DMS53 treated with DMSO at 0.1 percent for 48 hours (cell line): Measurements from ENCODE around the gene LRMDA.
A peak's percentile ranks its signal among the peaks of the same experiment; 100 is the strongest.
"Not testable (repeated sequence)": the region's sequence is repeated elsewhere in the genome, so short reads cannot be mapped to it uniquely, and the experiment has no call there.

Experiments
- DNase-seq: peaks from one replicate; lab custom pipeline; 2025; ENCODE audit not compliant: unreplicated experiment; lab: John Stamatoyannopoulos, UW

The LRMDA gene

GRCh38 chr10:76127984-76128589 is 696.7 kb downstream of the LRMDA start:
- no peak for DNase-seq

DNA sequence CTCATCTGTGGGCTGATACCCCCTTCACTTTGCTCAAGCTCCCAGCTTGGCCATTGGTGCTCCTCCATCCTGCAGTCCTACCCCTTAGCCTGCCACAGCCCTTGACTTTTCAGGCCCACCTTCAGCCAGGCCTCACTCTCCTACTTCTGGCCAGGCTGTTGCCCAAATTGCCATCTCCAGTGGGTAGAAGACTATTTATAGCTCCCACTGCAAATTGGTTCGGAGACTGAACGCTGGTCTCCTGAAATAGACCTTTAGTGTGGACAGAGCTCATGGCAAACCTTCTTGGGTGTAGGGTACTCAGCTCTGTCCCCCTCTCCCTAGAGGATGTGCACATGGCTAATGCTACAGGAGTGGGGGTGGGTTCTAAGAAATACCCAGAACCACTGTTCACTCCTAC is 697.8 kb downstream of the LRMDA start:
- DNase-seq, result no peak

DNA sequence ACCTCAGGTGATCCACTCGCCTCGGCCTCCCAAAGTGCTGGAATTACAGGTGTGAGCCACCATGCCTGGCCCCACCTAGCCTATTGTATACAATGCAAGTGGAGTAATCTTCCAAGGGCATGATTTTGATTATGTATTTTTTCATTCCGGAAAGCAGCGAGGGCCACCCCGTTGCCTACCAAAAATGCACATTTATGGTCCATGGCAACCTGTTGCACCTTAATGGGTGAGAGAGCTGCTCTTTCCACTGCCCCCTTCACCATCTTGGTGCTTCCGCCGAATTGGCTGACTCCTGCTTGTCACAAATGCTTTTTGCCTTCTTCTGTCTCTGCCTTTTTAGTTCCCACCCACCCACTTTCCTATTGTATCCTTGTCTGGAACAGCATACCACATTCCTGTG is 699.5 kb downstream of the LRMDA start:
- no peak for DNase-seq

- DNase-seq, result no peak
Measured at GRCh38 chr10:76133597-76134255, 702.3 kb downstream of the LRMDA start.

DNA sequence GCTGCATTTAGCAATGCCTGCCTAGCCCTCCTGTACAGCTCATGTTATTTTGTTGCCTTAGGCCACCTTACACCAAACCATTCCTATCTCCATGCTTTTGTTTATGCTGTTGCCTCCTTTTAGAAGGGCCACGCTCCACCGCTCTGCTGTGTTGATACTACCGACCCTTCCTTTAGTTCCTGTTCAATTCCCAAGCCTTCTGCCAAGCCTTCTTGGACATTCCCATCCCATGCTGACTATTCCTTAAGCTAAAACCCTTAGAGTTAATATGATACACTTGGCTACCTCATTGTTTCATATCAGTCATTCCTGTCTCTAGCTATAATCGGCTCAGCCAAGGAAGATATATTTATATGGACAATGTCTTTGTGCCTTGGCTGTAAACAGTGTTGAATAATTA is 705.5 kb downstream of the LRMDA start:
- DNase-seq, result no peak

GRCh38 chr10:76138286-76138685 is 706.9 kb downstream of the LRMDA start:
- DNase-seq, result no peak

GRCh38 chr10:76138906-76139305 is 707.5 kb downstream of the LRMDA start:
- no peak for DNase-seq

- no peak for DNase-seq
Measured at GRCh38 chr10:76139431-76139830, 708.0 kb downstream of the LRMDA start.

DNA sequence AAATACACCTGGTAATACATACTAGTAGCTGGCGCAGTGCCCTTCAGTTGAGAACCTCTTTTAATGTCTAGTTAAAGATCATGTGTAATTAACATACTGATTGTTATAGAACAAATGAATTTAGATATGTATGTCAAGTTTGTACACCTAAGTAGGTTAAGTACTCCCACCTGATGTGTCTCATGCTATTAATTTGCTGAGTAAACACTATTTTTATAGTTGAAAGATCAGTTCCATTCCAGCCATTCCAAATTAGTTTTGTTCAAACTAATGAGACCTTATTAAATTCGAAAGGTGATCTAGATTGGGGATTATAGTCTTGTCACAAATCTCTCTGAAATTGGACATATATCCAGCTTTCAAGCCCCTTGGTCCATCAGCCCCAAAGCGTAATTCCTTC is 710.0 kb downstream of the LRMDA start:
- no peak for DNase-seq

DNA sequence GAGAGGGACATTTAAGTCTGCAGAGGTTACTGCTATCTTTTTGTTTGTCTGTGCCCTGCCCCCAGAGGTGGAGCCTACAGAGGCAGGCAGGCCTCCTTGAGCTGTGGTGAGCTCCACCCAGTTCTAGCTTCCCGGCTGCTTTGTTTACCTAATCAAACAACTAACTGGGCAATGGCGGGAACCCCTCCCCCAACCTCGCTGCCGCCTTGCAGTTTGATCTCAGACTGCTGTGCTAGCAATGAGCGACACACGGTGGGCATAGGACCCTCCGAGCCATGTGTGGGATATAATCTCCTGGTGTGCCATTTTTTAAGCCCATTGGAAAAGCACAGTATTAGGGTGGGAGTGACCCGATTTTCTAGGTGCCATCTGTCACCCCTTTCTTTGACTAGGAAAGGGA is 716.8 kb downstream of the LRMDA start:
- DNase-seq, result not testable (repeated sequence)

- DNase-seq, result no peak
Measured at GRCh38 chr10:76149182-76149581, 717.8 kb downstream of the LRMDA start.

DNA sequence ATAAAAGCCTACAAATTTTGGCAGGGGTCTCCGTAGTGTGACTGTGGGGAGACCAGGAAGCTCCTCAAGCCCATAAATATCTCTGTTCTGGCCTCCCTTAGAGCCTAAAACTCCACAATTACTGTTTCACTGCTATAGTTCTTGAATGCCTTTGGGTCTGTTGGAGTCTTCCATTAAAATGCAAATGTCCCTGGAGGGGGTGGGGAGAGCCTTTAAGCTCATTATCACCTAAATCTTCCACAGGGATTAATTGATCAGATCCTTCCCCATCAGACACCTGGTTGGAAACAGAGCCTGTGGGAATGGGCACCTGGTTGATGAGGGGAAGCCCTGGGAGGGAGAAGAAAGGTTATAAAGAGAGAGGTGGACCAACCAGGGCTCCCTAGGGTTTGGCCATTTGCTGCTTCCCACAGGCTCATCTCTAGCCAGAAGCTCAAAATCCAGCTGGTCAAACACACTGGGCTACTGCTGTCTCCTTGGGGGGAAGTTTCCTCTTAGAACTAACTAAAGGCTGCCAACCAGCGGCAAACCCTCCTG is 718.2 kb downstream of the LRMDA start:
- DNase-seq, result no peak

GRCh38 chr10:76150139-76150875 is 718.9 kb downstream of the LRMDA start:
- peak; percentile 35 for DNase-seq

DNA sequence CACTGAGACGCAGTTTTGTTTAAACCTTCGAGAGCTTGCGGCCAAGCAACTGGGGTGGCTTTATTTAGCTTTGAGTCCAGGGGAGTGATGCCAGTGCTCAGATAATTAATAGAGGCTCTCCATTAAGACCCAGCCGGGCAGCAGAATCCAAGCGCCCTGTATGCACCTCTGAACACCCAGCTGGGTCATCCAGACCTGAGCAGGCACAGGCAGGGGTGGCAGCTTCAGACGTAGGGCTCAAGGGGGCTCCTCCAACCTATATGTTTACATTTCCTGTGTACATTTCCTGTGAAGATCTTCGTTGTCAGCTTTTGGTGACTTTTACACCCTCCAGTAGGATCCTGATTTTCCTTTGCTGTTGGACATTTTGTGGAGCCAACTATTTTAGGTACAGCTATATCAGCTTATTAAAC is 719.5 kb downstream of the LRMDA start:
- peak; percentile 46 for DNase-seq

GRCh38 chr10:76152186-76152585 is 720.8 kb downstream of the LRMDA start:
- no peak for DNase-seq

GRCh38 chr10:76155961-76156360 is 724.5 kb downstream of the LRMDA start:
- DNase-seq, result no peak

DNA sequence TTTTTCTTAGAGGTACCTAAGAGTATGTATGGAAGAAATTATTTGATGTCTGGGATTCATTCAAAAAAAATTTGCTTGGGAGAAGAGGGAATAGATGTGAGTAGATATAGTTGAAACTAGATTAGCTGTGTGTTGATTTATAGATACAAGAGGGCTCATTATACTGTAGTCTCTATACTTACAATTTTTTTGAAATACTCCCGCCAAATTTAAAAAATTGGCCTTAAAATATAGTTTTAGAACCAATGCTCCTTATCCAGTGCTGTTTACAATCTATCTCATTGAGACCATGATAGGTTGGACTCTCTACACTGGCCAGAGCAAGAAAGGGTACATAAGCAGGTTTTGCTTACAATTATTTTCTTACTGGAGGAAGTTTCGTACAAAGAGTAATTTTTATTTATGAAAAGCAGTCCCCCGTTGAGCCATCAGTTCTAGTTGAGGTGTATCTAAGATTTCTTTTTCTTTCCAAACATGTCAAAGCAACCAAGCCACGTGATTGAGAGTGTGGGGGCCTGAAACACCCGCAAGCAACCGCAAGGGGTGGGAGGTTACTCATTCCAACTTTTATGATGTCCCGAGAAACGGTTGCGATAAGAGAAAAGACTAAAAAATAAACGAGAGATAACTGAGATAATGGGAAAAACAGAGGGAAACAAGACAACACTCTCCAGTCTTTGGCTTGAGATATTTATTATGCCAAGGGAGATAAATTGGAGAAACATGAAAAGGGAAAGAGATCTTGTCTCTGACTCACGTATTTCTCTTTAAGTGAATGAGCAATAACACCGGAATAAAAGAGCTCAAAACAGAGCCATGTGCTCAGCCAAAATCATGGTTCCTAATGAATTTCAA is 729.2 kb downstream of the LRMDA start:
- DNase-seq, result no peak

DNA sequence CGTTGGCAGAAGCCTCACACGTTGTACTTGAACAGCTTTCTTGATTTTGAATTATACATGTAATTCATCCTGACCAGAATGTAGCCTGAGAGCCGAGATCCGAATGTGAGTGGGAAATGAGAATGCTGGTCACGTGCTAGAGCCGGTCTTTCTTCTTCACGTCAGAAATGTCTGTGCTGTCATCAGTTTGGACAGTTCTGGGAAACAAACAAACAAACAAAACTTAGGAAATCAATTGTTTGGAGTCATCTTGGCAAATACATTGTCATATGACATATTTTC is 729.8 kb downstream of the LRMDA start:
- no peak for DNase-seq

- no peak for DNase-seq
Measured at GRCh38 chr10:76168437-76168836, 737.0 kb downstream of the LRMDA start.

- no peak for DNase-seq
Measured at GRCh38 chr10:76169246-76169645, 737.8 kb downstream of the LRMDA start.

DNA sequence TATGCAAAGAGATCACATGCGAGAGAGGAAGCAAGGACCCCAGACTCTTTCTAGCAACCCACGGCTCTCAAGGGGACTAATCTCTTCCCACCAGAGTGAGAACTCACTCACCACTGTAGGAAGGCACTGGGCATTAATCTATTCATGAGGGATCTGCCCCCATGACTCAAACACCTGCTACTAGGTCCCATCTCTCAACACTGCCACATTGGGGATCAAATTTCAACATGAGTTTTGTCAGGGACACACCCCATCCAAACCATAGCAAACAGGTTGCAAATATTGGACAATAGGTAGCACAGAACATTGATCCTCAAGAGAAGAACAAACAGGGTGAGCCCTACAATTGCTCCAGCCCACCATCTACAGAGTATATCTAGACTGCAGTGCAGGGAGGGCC is 740.6 kb downstream of the LRMDA start:
- DNase-seq, result no peak
